Prostate gland (tissue), 2 donors: ENCODE results near the gene TMPRSS9.

Experiments
- CTCF ChIP-seq, 4 experiments: fragments of 200-600 bp in 2 of 4; fragments of 450-650 bp in 2 of 4; sonication (generic) in 2 of 4; IDR thresholded peaks; 1 replicate in 3 of 4; 2 replicates in 1 of 4; pipeline ENCODE4 v1.5.1; 2016 to 2019; ENCODE audit warnings: antibody characterized with exemption in 4 of 4, mild to moderate bottlenecking in 2 of 4, moderate library complexity in 2 of 4
- POLR2A ChIP-seq: fragments of 450-650 bp; IDR thresholded peaks from one replicate; pipeline ENCODE4 v1.6.1; 2016; ENCODE audit warnings: antibody characterized with exemption, mild to moderate bottlenecking
- POLR2AphosphoS5 ChIP-seq: sonication (generic); formaldehyde crosslinking; IDR thresholded peaks from one replicate; pipeline ENCODE4 v1.6.1; 2017; ENCODE audit warnings: antibody characterized with exemption

- TF ChIP-seq POLR2A (no peak), POLR2AphosphoS5 (no peak), CTCF (IDR thresholded peaks at IDR 0.05) (no peak)
Measured at GRCh38 chr19:2394054-2394441, 34.0 kb downstream of the TMPRSS9 start.
